ENCODE results near the gene RFTN1. TPM values are rescaled to one million over a fixed set of nuclear protein-coding genes. Genes with fewer than 3 reads are reported as not detected.

Gene RFTN1
- total and polyA plus RNA-seq, 10 of the 15 experiments (the other 5 are each of a cell fraction or from before 2014, with no cell fraction given) = 20.6 to 213 (median 147) TPM

DNA sequence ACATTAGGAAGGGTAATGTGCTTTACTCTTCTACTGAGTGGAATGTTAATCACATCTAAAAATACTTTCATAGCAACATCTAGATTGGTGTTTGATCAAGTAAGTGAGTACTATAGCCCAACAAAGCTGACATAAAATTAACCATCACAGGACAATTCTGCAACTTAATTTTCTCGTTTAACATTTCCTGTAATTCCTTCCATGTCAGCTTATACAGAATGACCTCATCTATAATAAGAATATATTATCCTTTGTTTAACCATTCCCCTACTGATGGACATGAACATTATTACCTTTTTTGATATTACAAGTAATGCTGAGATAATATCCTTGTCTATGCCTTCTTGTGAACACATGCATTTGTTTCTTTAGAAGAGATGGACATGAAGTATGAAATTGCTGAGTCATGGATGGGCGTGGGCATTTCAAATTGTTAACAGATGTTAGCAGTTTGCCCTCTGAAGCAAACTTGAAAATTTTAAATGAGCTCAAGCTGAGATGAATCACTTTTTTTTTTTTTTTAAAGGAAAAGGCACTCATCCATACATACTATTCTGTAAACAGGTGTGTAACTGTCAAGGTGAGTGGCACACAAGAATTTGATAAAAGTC lies 163.4 kb downstream of the RFTN1 start (continued):
- TF ChIP-seq, protein P1, sequence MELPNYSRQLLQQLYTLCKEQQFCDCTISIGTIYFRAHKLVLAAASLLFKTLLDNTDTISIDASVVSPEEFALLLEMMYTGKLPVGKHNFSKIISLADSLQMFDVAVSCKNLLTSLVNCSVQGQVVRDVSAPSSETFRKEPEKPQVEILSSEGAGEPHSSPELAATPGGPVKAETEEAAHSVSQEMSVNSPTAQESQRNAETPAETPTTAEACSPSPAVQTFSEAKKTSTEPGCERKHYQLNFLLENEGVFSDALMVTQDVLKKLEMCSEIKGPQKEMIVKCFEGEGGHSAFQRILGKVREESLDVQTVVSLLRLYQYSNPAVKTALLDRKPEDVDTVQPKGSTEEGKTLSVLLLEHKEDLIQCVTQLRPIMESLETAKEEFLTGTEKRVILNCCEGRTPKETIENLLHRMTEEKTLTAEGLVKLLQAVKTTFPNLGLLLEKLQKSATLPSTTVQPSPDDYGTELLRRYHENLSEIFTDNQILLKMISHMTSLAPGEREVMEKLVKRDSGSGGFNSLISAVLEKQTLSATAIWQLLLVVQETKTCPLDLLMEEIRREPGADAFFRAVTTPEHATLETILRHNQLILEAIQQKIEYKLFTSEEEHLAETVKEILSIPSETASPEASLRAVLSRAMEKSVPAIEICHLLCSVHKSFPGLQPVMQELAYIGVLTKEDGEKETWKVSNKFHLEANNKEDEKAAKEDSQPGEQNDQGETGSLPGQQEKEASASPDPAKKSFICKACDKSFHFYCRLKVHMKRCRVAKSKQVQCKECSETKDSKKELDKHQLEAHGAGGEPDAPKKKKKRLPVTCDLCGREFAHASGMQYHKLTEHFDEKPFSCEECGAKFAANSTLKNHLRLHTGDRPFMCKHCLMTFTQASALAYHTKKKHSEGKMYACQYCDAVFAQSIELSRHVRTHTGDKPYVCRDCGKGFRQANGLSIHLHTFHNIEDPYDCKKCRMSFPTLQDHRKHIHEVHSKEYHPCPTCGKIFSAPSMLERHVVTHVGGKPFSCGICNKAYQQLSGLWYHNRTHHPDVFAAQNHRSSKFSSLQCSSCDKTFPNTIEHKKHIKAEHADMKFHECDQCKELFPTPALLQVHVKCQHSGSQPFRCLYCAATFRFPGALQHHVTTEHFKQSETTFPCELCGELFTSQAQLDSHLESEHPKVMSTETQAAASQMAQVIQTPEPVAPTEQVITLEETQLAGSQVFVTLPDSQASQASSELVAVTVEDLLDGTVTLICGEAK (IDR thresholded peaks at IDR 0.05; ENCODE audit: borderline replicate concordance) = no peak
- TF ChIP-seq ATF7 (IDR thresholded peaks at IDR 0.05; ENCODE audit: low read depth) (no peak), STAT3 (IDR thresholded peaks at IDR 0.05; ENCODE audit: low read depth, low read length) (no peak), CBFB (IDR thresholded peaks at IDR 0.05; ENCODE audit: low read depth) (no peak), IKZF1 (conservative IDR thresholded peaks at IDR 0.05) (no peak), SRF (IDR thresholded peaks at IDR 0.05; ENCODE audit: low read depth in 2 of 2, low read length in 2 of 2) (no peak), NRF1 (conservative IDR thresholded peaks at IDR 0.05; ENCODE audit: low read depth, low read length) (no peak), CEBPZ (IDR thresholded peaks at IDR 0.05; ENCODE audit: low read depth, low read length) (no peak), ZBTB33 (IDR thresholded peaks at IDR 0.05) (no peak), BRCA1 (IDR thresholded peaks at IDR 0.05; ENCODE audit: low read depth, low read length) (no peak)
- TF ChIP-seq, protein P2, sequence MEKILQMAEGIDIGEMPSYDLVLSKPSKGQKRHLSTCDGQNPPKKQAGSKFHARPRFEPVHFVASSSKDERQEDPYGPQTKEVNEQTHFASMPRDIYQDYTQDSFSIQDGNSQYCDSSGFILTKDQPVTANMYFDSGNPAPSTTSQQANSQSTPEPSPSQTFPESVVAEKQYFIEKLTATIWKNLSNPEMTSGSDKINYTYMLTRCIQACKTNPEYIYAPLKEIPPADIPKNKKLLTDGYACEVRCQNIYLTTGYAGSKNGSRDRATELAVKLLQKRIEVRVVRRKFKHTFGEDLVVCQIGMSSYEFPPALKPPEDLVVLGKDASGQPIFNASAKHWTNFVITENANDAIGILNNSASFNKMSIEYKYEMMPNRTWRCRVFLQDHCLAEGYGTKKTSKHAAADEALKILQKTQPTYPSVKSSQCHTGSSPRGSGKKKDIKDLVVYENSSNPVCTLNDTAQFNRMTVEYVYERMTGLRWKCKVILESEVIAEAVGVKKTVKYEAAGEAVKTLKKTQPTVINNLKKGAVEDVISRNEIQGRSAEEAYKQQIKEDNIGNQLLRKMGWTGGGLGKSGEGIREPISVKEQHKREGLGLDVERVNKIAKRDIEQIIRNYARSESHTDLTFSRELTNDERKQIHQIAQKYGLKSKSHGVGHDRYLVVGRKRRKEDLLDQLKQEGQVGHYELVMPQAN (conservative IDR thresholded peaks at IDR 0.05) = no peak
